H1 (cell line): ENCODE results near the gene SAAL1. TPM values are rescaled to one million over a fixed set of nuclear protein-coding genes. Genes with fewer than 3 reads are reported as not detected.

Experiments used
- ASH2L ChIP-seq: fragments of 200-600, 300-600 bp; sonication (generic); IDR thresholded peaks from one replicate; pipeline ENCODE4 v1.7.1; 2017; ENCODE audit warnings: low read length
- BCL11A ChIP-seq, 2 experiments: IDR thresholded peaks; one replicate each; pipeline ENCODE4 v1.6.1; 2011; ENCODE audit warnings: low read depth in 2 of 2, low read length in 2 of 2, mild to moderate bottlenecking in 2 of 2
- BRCA1 ChIP-seq: IDR thresholded peaks from 2 replicates; pipeline ENCODE4 v1.6.1; 2012; ENCODE audit warnings: low read depth, low read length, improper control_type of control experiment
- CBX8 ChIP-seq: fragments of 300-800, 300-1000 bp; sonication (generic); IDR thresholded peaks from 2 replicates; pipeline ENCODE4 v1.7.1; 2016; ENCODE audit warnings: low read depth, low read length, borderline replicate concordance
- CTCF ChIP-seq, 3 experiments: IDR thresholded peaks; 1 replicate in 2 of 3; 2 replicates in 1 of 3; pipeline versions ENCODE4 v1.5.1 to v1.6.1; 2011; ENCODE audit warnings: low read length in 3 of 3, mild to moderate bottlenecking in 3 of 3, inconsistent platforms in 2 of 3, low read depth in 1 of 3, moderate library complexity in 1 of 3; ENCODE audit not compliant: insufficient read depth in 1 of 3; ENCODE audit errors: control extremely low read depth in 1 of 3
- HDAC2 ChIP-seq, 2 experiments: fragments of 300-600 bp in 1 of 2; sonication (generic) in 1 of 2; IDR thresholded peaks; 2 replicates each; pipeline ENCODE4 v1.6.1; 2011 to 2012; ENCODE audit warnings: low read depth in 2 of 2, low read length in 2 of 2, mild to moderate bottlenecking in 2 of 2, moderate library complexity in 2 of 2, borderline replicate concordance in 1 of 2, inconsistent platforms in 1 of 2
- JUN ChIP-seq: IDR thresholded peaks from 2 replicates; pipeline ENCODE4 v1.6.1; 2011; ENCODE audit warnings: low read depth, mild to moderate bottlenecking, improper control_type of control experiment, low read length
- JUND ChIP-seq: IDR thresholded peaks from 2 replicates; pipeline ENCODE4 v1.6.1; 2011; ENCODE audit warnings: mild to moderate bottlenecking, improper control_type of control experiment, low read length
- KDM4A ChIP-seq: IDR thresholded peaks from one replicate; pipeline ENCODE4 v1.7.1; 2012; ENCODE audit warnings: low read depth, mild to moderate bottlenecking, moderate library complexity, low read length, inconsistent platforms; ENCODE audit not compliant: severe bottlenecking
- POLR2AphosphoS5 ChIP-seq: IDR thresholded peaks from 2 replicates; pipeline ENCODE4 v1.6.1; 2011; ENCODE audit warnings: low read depth, low read length
- RBBP5 ChIP-seq: IDR thresholded peaks from 2 replicates; pipeline ENCODE4 v1.7.1; 2012; ENCODE audit warnings: low read depth, mild to moderate bottlenecking, inconsistent platforms, low read length, moderate library complexity, borderline replicate concordance
- RNF2 ChIP-seq: fragments of 200-900, 300-1000 bp; sonication (generic); IDR thresholded peaks from 2 replicates; pipeline ENCODE4 v1.7.1; 2016; ENCODE audit warnings: borderline replicate concordance, low read depth, mild to moderate bottlenecking, antibody characterized with exemption, low read length; ENCODE audit not compliant: poor library complexity, severe bottlenecking; ENCODE audit errors: missing control alignments
- SIN3A ChIP-seq, 2 experiments: IDR thresholded peaks in 1 of 2; conservative IDR thresholded peaks in 1 of 2; 2 replicates each; pipeline ENCODE4 v1.6.1; 2011 to 2012; ENCODE audit warnings: low read length in 2 of 2, improper control_type of control experiment in 1 of 2, low read depth in 1 of 2, mild to moderate bottlenecking in 1 of 2
- SIX5 ChIP-seq: IDR thresholded peaks from 2 replicates; pipeline ENCODE4 v1.6.1; 2011; ENCODE audit warnings: mild to moderate bottlenecking, low read depth, low read length
- SRF ChIP-seq: IDR thresholded peaks from 2 replicates; pipeline ENCODE4 v1.6.1; 2011; ENCODE audit warnings: mild to moderate bottlenecking, low read depth, low read length, moderate library complexity
- SUZ12 ChIP-seq: fragments of 200-600 bp; sonication (generic); IDR thresholded peaks from 2 replicates; pipeline ENCODE4 v1.6.1; 2012; ENCODE audit warnings: mild to moderate bottlenecking, inconsistent platforms, low read length, moderate library complexity, mixed read lengths
- TAF1 ChIP-seq: IDR thresholded peaks from 2 replicates; pipeline ENCODE4 v1.6.1; 2011; ENCODE audit warnings: mild to moderate bottlenecking, low read depth, low read length
- YY1 ChIP-seq: IDR thresholded peaks from 2 replicates; pipeline ENCODE4 v1.6.1; 2011; ENCODE audit warnings: low read depth, mild to moderate bottlenecking, low read length
- polyA plus RNA-seq, 7 experiments: library from polyadenylated mRNA; depleted of rRNA in 3 of 7; stranded (reverse) in 5 of 7; unstranded in 2 of 7; fragments of >200 nt in 5 of 7; fragments of 200-250 nt in 2 of 7; gene quantifications; 1 replicate in 5 of 7; 2 replicates in 1 of 7; 4 replicates in 1 of 7; pipeline versions ENCODE4 v1.2.1 to v1.2.3, GENCODE V29; 2011 to 2013; ENCODE audit warnings: missing spikeins in 2 of 7, mixed read lengths in 2 of 7
- total RNA-seq: library from RNA; stranded (reverse); fragmentation: NEBNext Ultra II Directional; extraction: Animal tissue kit (Norgen Biotek cat#: 25700); gene quantifications from 2 replicates; pipeline ENCODE4 v1.2.1, GENCODE V29; 2021
- TF ChIP-seq, protein P1 (sequence below): IDR thresholded peaks from 2 replicates; pipeline ENCODE4 v1.6.1; 2011; ENCODE audit warnings: low read length, improper control_type of control experiment

Gene SAAL1
- total and polyA plus RNA-seq, 2 of the 8 experiments (the other 6 are each of a cell fraction or from before 2014, with no cell fraction given) = 26.4 to 46.6 TPM

DNA sequence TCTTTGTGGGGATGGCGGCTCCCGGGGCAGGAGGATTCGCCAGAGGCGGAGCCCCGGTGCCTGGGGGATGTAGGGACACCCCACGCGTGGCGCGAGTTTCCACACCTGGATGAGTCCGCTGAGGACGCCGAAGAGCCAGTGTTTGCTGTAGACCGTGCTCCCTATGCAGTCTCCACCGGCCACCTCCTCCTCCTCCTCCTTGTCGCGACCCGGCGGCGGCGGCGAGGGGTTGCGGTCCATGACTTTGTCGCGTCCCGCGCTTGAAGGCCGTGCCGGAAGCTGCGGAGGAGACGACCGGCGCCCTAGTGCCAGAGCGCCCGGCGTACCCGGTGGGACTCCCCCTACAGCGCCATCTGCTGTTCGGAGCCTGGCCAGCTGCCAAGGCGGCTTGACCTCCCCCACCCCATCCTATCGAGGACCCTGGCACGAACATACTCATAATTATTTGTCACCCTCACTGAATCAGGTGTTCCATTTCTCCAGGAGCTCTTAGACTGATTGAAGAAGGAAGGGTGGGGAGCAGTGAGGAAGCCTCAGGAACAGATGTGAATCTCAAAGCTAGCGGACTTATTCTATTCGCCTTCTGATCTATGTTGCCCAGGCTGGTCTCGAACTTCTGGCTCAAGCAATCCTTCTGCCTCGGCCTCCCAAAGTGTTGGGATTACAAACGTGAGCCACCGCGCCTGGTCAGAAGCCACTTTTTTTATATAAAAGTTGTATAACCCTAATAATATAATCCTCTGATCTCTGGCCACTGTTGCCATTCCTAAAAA, at the start of gene SAAL1 (continued):
- TF ChIP-seq HDAC2 (IDR thresholded peaks at IDR 0.05; ENCODE audit: borderline replicate concordance in 1 of 2, low read depth in 2 of 2, low read length in 2 of 2) (0 out of 4 replicates have a peak, but pooled peaks of 1 of the 2 experiments have one; percentile 62), RNF2 (no peak), BCL11A (IDR thresholded peaks at IDR 0.05; ENCODE audit: low read depth in 2 of 2, low read length in 2 of 2) (no peak), KDM4A (peak; percentile 98), CBX8 (no peak), SRF (0 out of 2 replicates have a peak, but pooled peaks have one; percentile 10), JUND (no peak), SUZ12 (no peak), JUN (no peak), SIN3A (conservative IDR thresholded peaks at IDR 0.05 in 1 of 2, IDR thresholded peaks at IDR 0.05 in 1 of 2; ENCODE audit: low read depth in 1 of 2, low read length in 2 of 2) (peak; percentile 48 to 67; a peak in 1 of 4 replicates), POLR2AphosphoS5 (peak; percentile 90), YY1 (no peak), RBBP5 (0 out of 2 replicates have a peak, but pooled peaks have one; percentile 50), SIX5 (no peak), BRCA1 (no peak), CTCF (IDR thresholded peaks at IDR 0.05; ENCODE audit: control extremely low read depth in 1 of 3, insufficient read depth in 1 of 3, low read depth in 1 of 3, low read length in 3 of 3) (peak; percentile 87 to 95 (median 93)), ASH2L (peak; percentile 87), TAF1 (peak; percentile 91)
- TF ChIP-seq, protein P1, sequence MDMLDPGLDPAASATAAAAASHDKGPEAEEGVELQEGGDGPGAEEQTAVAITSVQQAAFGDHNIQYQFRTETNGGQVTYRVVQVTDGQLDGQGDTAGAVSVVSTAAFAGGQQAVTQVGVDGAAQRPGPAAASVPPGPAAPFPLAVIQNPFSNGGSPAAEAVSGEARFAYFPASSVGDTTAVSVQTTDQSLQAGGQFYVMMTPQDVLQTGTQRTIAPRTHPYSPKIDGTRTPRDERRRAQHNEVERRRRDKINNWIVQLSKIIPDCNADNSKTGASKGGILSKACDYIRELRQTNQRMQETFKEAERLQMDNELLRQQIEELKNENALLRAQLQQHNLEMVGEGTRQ = no peak
